NB4 (cell line): ENCODE data around the gene MAGEE2.

ENCODE experiments used
- DNase-seq: peaks from one replicate; pipeline ENCODE4 v3.0.0; 2010; ENCODE audit warnings: low read depth
- H3K4me3 ChIP-seq: one replicate; pipeline ENCODE4 v1.5.1; 2011; ENCODE audit warnings: mild to moderate bottlenecking, low read depth, low read length, moderate library complexity
- CTCF ChIP-seq: IDR thresholded peaks from one replicate; pipeline ENCODE4 v1.5.1; 2012; ENCODE audit warnings: low read depth, low read length
- MAX ChIP-seq: IDR thresholded peaks from 2 replicates; pipeline ENCODE4 v1.6.1; 2011; ENCODE audit warnings: low read depth, low read length
- MYC ChIP-seq: IDR thresholded peaks from 2 replicates; pipeline ENCODE4 v1.6.1; 2011; ENCODE audit warnings: low read depth, low read length
- POLR2A ChIP-seq: IDR thresholded peaks from 2 replicates; pipeline ENCODE4 v1.6.1; 2011; ENCODE audit warnings: mild to moderate bottlenecking; ENCODE audit not compliant: insufficient read length; ENCODE audit errors: extremely low read depth

Gene MAGEE2

GRCh38 chrX:75746891-75747639, 38.0 kb downstream of the MAGEE2 start:
- peak; percentile 25 for DNase-seq
- H3K4me3 ChIP-seq = peak overlapping the region; percentile 51
- no peak for TF ChIP-seq POLR2A
- no peak for TF ChIP-seq MYC
- TF ChIP-seq MAX = no peak
- no peak for TF ChIP-seq CTCF
